Putamen (tissue), 1 donor: ENCODE results near the gene UNK.

Source experiments
- DNase-seq: peaks from one replicate; pipeline ENCODE4 v3.0.0-alpha.2; 2016; ENCODE audit warnings: low spot score

Gene UNK

DNA sequence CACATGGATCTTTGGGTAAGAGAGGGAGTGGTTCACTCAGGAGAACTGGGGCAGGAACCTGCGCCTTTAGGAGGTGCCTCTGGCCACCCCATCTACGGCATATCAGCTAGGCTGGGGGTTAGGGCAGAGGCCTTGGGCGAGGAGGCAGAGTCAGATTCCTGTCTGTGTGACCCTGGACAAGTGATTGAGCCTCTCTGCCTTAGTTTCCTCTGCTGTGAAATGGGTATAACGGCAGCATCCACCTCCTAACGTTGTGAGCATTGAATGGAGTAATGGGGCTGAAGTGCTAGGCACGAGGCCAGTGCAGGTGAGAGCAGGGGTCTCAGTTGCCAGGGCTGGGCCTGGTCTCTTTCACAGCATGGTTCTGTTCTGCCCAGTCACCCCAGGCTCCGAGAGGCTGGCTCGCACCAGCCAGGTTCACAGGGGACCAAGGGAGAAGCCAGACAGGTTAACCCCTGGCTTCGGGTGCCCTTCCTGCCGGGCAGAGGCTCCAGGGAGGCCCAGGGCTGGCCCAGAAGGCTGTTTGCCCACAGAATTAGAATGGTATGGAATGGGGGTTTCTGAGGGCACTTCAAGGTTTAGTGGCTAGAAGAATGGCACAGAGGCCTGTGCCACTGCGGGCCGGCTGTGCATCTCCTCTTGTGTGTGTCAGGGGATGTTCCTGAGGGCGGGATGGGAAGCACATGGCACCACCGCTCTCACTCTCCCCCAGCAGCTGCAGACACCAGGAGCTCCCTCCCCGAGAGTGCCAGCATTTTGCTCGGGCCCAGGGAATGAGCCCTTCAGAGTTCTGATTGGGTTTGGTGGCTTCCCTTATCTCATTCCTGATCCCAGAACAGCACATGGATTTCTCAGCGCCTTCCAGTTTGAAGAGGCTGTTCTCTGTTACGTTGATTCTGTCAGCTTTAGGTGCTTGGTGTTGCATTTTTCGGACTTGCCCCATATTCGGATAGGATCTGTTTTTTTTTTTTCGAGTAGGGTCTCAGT is 35.8 kb downstream of the UNK start:
- DNase-seq = no peak

DNA sequence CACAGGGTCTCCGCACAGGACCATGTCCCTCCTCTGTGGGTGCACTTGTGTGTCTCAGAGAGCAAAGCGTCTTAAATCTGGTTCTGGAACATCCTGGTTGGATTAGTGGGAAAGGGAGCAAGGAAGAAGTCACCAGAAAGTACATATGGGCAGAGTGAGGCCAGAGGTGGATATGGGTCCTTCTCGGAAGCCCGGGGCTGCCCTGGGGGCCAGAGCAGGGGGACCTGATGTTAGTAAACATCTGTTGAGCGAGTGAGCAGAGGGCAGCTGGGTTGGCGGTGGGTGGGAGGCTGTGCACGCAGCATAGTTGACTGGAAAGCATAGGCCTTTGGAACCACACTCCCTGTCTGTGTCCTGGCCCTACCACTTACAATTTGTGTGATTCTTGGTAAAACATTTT is 36.9 kb downstream of the UNK start:
- no peak for DNase-seq

DNA sequence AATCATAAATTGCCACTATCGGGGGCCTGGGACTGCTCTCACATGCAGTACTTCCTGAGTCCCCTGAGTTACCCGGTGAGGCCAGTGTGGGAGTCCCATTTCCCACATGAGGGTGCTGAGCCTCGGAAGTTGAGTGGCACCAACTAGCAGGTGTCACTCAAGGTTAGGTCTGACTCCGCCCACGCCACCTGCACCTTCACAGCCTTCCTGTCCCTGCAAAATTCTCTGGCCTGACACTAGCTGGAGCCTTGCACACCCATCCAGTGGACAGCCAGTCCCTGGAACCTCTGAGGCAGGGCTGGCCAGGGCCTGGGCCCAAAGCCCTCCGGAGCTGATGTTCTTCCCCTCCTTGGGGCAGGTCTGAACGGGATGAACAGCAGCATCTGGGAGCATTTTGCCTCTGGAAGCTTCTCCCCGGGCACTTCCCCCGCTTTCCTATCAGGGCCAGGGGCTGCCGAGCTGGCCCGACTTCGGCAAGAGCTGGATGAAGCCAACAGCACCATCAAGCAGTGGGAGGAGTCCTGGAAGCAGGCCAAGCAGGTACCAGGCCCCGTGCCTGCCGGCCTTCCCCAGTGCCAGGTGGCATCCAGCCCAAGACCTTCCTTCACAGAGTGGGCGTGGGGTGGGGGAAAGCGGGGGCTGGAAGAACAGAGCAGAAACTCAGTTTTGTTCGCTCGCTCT is 37.7 kb downstream of the UNK start:
- no peak for DNase-seq

DNA sequence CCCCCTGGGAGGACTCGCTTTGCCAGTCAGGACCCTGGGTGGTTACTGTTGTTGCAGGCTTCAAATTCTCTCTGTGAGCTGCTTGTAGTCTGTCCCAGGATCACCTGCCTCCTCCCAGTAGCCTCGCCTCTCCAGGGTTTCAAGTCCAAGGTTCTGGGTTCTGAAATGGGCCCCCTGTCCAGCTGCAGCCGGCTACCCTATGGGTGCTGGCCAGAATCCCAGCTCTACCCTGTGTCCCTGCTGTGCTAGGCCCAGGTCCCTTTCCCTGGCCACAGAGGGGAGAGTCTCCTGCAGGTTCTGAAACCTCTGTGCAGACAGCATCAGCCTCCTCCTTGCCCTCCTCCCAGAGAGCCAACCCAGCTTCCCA is 38.2 kb downstream of the UNK start:
- DNase-seq = no peak

DNA sequence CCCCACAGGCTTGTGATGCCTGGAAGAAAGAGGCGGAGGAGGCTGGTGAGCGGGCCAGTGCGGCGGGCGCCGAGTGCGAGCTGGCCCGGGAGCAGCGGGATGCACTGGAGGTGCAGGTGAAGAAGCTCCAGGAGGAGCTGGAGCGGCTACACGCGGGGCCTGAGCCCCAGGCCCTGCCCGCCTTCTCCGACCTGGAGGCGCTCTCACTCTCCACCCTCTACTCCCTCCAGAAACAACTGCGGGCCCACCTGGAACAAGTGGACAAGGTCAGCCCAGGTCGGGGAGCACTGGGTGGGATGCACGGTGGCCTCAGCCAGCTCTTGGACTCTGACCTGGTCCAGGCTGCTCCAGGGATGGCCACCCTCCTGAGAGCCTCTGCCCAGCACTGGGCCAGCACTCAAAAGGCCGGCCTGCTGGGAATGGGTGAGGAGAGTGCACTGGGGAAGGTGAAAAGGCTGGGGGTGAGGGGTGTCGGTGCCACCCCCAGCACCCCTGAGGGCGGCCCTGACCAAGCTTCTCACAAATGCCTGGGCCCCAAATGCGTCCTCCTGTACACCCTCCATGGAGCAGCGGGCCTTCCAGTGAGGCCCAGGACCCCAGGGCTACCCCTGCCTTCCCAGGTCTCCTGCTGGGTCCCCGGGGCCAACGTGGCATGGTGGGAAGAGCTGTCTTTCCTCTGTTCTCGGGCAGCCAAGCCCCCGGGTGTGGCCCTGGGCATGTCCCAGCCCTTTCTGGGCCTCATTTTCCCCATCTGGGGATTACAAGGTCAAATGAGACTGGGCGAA is 38.8 kb downstream of the UNK start:
- no peak for DNase-seq

DNA sequence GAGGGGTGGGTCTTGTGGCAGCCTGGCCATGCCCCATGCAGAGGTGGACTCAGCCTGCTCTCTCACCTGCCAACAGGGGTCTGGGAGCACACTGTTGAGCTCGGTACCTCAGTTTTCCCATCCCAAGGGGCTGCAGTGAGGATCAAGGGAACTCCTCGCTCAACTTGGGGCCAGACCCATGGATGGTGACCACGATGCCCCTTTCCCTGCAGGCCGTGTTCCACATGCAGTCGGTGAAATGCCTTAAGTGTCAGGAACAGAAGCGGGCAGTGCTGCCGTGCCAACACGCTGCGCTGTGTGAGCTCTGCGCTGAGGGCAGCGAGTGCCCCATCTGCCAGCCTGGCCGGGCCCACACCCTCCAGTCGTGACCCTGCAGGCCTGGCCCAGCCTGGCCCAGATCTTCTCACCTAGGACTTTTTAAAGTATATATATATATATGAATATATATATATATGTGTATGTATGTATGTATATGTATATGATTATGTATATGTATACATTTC is 39.5 kb downstream of the UNK start:
- no peak for DNase-seq

DNA sequence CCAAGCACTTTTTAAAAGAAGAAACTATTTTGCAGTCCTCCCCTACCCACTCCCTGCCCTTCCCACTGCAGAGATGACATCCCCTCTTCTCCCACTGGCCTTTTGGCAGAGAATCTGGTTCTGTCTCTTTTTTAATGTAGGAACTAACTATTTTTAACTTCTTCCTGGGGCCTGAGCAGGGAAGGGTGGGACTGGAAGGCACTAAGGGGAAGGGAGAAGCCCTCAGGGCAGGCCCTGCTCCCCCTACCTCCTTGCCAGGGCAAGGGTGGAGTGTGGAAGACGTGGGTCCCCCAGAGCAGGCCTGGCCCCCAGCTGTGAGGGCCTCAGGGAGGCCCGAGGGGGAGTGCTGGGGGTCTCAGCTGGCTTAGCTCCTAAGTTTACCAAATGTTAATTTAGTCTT is 40.1 kb downstream of the UNK start:
- DNase-seq = no peak

DNA sequence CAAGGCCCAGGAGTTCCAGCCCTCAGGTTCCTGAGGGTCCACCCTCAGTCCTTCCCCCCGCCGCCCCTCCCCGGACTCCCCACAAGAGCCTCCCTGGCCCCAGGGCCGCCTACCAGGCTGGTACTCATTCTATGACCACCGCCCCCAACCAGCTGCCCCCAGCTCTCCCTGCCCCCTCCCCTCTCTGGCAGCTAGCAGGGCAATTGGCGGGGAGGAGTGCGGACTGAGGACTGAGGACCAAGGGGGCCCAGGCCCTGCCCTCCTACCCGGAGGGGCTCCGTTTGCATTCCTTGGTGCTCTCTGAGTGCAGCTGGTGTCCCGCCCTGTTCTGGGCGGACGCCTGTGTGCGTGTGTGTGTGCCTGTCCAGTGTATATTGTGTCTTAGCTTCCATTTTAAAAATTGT is 40.5 kb downstream of the UNK start:
- DNase-seq = no peak

DNA sequence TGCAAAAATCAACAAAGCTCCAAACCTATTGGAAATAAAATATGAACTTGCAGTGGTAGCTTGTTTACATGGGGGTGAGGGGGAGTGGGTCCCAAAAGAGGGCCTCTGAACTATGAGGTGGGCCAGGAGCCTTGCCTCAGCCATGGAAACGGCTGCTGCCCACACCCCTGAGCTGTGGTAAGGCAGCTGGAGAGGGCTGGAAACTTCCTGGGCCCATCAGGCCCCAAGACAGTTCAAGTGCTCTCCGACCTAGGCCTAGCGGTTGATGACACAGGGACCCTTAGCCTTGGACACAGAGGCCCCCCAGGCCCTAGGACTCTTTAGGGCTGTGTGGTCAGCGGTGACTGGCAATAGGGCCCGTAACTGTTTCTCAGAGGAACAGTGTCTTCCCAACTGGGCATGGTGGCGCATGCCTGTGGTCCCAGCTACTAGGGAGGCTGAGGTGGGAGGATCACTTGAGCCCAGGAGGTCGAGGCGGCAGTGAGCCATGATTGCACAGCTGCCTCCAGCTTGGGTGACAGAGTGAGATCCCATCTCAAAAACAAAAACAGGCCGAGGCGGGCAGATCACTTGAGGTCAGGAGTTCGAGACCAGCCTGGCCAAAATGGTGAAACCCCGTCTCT is 41.3 kb downstream of the UNK start:
- DNase-seq = no peak

DNA sequence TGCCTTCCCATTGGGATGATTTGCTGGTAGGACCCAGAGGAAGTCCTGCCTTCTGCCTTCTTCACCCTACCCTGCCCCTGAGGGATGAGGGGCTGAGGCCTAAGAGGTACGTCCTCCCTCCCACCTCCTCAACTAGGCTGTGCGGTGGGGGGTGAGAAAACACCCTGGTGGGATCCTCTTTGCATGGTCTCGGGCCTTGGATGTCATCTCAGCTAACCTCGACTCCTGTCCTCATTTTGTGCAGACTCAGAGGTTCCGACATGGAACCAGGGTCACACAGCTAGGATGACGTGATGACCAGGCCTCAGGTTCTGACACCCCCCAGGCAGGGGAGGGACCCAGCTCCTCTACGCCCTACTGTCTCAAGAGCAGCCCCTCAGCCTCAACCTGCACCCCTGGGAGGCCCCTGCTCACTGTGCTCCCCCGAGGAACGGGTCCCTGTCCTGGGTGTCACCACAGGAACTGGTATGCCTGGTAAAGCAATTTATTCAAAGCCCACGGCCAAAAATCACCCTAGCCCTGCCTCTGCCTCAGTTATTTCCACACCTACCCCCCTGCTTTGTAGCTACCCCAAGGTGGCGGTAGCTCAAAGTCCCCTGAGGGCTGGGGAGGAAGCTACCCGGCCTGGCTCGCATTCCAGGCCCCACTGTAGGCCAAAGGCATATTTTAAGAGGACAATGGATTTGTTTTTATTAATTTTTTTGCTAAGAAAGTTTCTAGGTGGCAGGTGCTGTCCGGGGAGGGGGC is 42.1 kb downstream of the UNK start:
- DNase-seq = no peak

DNA sequence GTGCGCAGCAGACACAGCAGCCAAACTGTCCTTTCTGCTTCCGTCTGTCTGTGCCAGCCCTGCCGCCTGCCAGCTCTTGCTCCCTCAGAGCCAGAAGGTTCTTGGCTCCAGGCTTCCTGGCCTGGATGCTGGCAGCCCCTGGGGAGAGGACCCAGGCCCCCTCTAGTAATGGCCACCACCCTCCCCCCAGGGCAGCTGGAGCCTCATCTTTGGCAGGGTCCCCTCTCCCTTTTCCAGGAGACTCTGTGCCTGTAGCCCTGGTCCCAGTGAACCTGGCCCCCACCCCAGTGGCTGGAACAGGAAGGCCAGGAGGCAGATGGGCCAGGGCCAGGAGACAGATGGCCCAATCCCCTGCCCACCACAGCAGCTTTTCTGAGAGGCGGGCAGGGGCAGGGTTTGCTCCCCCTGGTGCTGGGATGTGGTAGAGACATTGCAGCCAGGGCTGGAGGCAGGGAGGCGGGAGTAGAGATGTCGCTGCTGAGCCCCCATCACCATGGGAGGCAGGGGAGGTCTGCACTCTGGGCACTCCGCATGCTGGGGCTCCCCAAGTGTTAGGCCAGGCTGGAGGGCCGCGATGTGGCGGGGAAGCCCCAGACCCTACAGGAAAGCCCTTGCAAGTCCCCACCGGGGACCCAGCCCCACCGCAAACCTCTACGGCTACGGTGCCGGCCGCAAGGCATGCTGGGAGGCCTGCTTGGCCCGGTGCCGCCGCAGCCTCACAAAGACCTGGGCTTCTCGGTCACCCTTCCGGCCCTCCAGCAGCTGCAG is 42.9 kb downstream of the UNK start:
- DNase-seq = peak; percentile 65

DNA sequence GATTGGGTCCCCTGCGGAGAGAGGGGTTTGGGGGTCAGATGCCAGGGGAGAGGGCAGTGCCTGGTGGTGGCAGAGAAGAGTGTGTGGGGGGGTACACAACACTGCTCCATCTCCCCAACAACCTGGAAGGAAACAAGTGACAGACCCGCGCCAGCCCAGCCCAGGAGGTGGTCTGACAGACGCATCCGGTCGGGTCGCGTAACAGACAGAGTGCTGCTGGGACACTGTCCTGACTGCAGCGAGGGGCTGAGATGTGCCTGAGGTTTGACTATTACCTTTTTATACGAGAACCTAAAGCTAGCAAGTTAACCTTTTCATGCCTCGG is 43.4 kb downstream of the UNK start:
- no peak for DNase-seq

DNA sequence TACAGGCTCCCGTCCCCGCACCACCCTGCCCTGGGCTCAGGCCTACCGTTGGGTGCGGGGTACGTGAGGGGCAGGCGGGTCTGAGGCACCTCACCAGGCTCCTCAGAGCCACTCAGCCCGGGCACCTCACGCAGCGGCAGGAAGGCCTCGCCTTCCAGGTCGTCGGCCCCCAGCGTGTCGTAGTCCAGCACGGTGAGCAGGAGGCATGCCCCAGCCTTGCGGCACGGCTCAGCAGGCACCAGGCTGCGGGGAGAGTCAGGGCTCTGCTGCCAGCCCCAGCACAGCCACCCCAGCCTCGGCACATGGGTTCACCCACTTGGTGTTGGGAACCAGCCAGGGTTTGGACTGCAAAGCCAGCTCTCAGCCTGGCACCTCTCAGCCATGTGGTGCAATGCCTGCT is 44.1 kb downstream of the UNK start:
- DNase-seq = no peak

DNA sequence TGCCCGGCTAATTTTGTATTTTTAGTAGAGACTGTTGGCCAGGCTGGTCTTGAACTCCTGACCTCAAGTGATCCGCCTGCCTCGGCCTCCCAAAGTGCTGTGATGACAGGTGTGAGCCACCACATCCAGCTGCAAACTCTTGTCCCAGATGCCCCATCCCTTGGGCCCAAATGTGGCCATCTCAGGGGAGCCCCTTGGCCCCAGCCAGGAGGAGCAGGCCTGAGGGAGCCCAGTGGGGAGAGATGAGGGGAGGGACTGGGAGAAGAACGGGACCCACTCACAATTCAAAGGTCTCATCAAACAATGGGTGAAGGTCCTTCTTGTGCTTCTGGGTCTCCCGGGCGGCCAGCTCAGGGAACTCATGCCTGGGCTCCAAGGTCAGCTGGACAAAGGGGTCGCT is 45.1 kb downstream of the UNK start:
- DNase-seq = no peak

DNA sequence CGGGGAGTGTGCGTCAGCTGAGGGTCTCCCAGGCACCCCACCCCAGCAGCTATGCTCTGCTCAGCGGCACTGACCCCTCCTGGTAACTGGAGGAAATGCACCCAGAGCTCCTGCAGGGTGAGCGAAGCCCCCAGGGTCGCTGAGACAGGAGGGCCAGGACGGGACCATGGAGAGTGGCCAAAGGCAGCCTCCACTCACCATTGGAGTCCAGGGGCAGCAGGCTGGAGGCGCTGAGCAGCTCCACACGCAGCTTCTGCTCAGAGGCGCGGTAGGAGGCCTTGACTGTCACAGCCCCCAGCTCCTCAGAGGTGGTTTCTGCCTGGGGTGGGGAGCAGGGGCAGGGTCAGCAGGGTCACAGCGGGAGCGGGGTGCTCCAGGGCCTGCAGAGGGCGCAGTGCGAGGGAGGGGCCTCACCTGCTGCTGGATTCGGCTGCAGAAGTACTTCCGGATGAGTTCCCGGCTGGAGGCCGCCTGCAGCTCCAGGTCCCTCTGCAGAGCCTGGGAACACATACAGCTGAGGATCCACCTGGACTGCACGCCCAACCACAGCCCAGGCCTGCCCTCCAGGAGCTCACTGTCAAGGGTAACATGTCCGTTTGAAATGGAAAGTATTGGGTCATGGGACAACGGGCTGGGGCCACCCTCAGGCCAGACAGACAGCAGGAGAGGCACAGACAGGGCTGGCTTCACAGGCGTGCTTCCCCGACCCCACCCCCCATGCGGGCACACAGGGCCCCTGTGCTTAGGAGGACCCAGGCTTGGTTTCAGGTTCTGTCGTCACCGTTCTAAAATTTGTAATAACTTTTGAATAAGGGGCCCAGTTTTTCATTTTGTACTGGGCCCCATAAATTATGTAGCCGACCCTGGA is 45.8 kb downstream of the UNK start:
- no peak for DNase-seq

DNA sequence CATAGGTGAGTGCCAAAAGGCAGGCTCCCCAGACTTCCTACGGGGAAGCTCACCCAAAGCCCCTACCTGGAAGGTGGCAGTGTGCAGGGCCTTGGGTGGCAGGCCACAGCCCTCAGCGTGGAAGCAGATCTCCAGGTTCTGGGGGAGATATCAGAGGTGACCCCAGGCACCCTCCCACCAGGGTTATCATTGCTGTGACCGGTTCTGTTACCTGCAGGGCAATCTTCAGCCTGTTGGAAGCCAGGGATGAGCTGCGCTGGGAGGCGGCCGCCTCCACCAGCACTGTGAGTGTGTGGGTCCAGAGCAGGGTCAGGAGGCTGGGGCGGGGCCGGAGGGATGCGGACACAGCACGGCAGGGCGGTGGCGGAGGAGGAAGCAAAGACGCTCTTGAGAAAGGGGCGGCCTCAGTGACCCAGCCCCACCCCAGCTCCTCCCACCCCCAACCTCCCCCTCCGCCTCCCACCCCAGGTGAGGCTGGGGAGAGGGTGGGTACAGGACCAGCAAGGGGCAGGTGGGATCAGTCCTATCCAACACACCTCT is 46.5 kb downstream of the UNK start:
- no peak for DNase-seq

DNA sequence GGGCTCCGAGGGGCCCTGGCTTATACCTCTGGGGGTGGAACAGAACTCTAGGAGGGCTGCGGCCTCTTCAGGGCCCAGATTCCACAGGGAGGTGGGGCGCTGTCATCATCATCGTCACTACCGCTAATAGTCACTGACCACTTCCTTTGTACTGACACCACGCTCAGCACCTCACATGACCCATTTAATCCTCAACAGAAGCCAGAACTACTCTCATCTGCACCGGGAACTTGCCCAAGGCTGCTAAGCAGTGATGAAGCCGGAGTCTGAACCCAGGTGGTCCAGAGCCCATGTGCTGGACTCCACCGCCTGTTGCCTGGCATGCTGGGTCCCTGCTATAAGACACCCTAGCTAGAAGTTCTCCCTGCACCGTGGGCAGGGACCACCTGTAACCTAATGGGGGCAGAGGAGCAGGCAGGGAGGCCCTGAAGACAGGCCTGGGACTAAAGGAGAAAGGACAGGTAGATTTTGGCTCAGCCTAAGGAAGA is 47.6 kb downstream of the UNK start:
- no peak for DNase-seq

DNA sequence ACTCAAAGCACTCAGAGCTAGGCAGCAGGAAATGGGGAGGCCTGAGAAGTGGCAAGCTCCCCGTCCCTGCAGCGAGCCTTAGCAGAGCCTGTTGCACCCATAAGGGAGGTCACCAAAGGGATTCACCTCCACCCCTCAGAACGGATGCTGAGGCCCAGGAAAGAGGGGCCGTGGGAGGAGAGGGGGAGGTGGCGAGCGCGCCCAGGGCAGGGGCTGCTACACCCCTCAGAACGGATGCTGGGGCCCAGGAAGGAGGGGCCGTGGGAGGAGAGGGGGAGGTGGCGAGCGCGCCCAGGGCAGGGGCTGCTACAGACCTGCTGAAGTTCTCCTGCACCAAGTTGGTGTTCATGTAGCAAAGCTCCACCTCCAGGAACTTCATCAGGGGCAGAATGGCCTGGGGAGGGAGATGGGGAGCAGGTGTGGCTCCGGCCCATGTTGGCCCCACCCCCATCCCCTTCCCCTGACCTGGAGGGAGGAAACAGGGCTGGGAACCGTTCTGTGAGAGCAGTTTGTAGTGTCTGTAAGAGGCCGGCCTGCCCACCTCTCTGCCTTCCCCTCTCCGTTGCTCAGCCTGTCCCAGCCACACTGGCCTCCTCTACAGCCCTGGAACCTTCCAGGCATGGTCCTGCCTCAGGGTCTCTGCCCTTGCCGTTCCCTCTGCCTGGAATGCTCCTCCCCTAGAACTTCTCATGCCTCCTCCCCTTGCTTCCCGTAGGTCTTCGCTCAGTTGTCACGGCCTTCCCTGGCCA is 48.2 kb downstream of the UNK start:
- DNase-seq = no peak
